Fibroblast of lung (primary cell): ENCODE results near the gene TLCD1. TPM values are rescaled to one million over a fixed set of nuclear protein-coding genes. Genes with fewer than 3 reads are reported as not detected.

ENCODE experiments used
- DNase-seq, 2 donors: peaks; one replicate each; pipeline versions ENCODE4 v3.0.0 to v3.0.0-alpha.2; 2010; ENCODE audit warnings: low read depth in 2 of 2
- H2AFZ ChIP-seq: 2 replicates; pipeline ENCODE4 v1.5.1; 2012; ENCODE audit warnings: low read length, control low read depth, inconsistent platforms
- H3K27ac ChIP-seq: 2 replicates; pipeline ENCODE4 v1.5.1; 2011; ENCODE audit warnings: low read length, control low read depth; ENCODE audit not compliant: insufficient read depth
- H3K27me3 ChIP-seq: 2 replicates; pipeline ENCODE4 v1.5.1; 2011; ENCODE audit warnings: mild to moderate bottlenecking, low read length; ENCODE audit not compliant: control insufficient read depth, insufficient read depth
- H3K36me3 ChIP-seq: 2 replicates; pipeline ENCODE4 v1.5.1; 2011; ENCODE audit warnings: low read length; ENCODE audit not compliant: control insufficient read depth, insufficient read depth
- H3K4me1 ChIP-seq: 2 replicates; pipeline ENCODE4 v1.5.1; 2011; ENCODE audit warnings: low read length; ENCODE audit not compliant: control insufficient read depth, insufficient read depth; ENCODE audit errors: extremely low read depth
- H3K4me2 ChIP-seq: 2 replicates; pipeline ENCODE4 v1.5.1; 2011; ENCODE audit warnings: low read length, control low read depth; ENCODE audit not compliant: insufficient read depth; ENCODE audit errors: extremely low read depth
- H3K4me3 ChIP-seq, 4 experiments: fragments of 200-600 bp in 1 of 4; sonication (generic) in 1 of 4; replicated peaks in 1 of 4; 2 replicates each; pipeline ENCODE4 v1.5.1; 2011 to 2016; ENCODE audit warnings: low read length in 4 of 4, low read depth in 3 of 4, mild to moderate bottlenecking in 3 of 4, control low read depth in 2 of 4, inconsistent platforms in 1 of 4, mixed read lengths in 1 of 4; ENCODE audit not compliant: insufficient read depth in 1 of 4; ENCODE audit errors: control extremely low read depth in 1 of 4
- H3K79me2 ChIP-seq: 2 replicates; pipeline ENCODE4 v1.5.1; 2012; ENCODE audit warnings: mild to moderate bottlenecking, low read length, inconsistent platforms; ENCODE audit not compliant: control insufficient read depth, insufficient read depth
- H3K9ac ChIP-seq: 2 replicates; pipeline ENCODE4 v1.5.1; 2011; ENCODE audit warnings: mild to moderate bottlenecking, low read length, control low read depth; ENCODE audit not compliant: insufficient read depth
- H3K9me3 ChIP-seq: 2 replicates; pipeline ENCODE4 v1.5.1; 2012; ENCODE audit warnings: low read depth, low read length; ENCODE audit not compliant: control insufficient read depth, insufficient read depth
- H4K20me1 ChIP-seq: 2 replicates; pipeline ENCODE4 v1.5.1; 2011; ENCODE audit warnings: low read length; ENCODE audit not compliant: control insufficient read depth, insufficient read depth; ENCODE audit errors: extremely low read depth
- CTCF ChIP-seq, 2 donors: IDR thresholded peaks in 1 of 2; conservative IDR thresholded peaks in 1 of 2; 1 replicate in 1 of 2; 2 replicates in 1 of 2; pipeline ENCODE4 v1.5.1; 2011 to 2012; ENCODE audit warnings: low read length in 2 of 2, control low read depth in 1 of 2, inconsistent platforms in 1 of 2, low read depth in 1 of 2, mild to moderate bottlenecking in 1 of 2
- EZH2 ChIP-seq: IDR thresholded peaks from 2 replicates; pipeline ENCODE4 v1.5.1; 2012; ENCODE audit warnings: low read length, control low read depth, mild to moderate bottlenecking; ENCODE audit errors: missing control alignments
- polyA minus RNA-seq: library from RNA; depleted of rRNA, polyadenylated mRNA; stranded (reverse); fragments of >200 nt; gene quantifications from 2 replicates; pipeline ENCODE4 v1.2.3, GENCODE V29; 2011; ENCODE audit warnings: low replicate concordance
- polyA plus RNA-seq, 2 donors: library from polyadenylated mRNA; depleted of rRNA in 1 of 2; stranded (reverse) in 1 of 2; unstranded in 1 of 2; fragments of >200 nt; gene quantifications; 2 replicates each; pipeline ENCODE4 v1.2.1, GENCODE V29; 2011 to 2012; ENCODE audit warnings: missing spikeins in 1 of 2
- total RNA-seq: library from RNA; depleted of rRNA; stranded (reverse); fragments of >200 nt; gene quantifications from 2 replicates; pipeline ENCODE4 v1.2.1, GENCODE V29; 2014

TLCD1 gene, protein sequence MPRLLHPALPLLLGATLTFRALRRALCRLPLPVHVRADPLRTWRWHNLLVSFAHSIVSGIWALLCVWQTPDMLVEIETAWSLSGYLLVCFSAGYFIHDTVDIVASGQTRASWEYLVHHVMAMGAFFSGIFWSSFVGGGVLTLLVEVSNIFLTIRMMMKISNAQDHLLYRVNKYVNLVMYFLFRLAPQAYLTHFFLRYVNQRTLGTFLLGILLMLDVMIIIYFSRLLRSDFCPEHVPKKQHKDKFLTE
- total RNA-seq (4.1 and 6.6 TPM in 2 replicates), polyA plus RNA-seq (10.8 and 11.5 TPM in 2 replicates), polyA minus RNA-seq (19.7 and 27.4 TPM in 2 replicates)
- polyA plus RNA-seq (2012) = 9.7 and 11.9 TPM in 2 replicates

DNA sequence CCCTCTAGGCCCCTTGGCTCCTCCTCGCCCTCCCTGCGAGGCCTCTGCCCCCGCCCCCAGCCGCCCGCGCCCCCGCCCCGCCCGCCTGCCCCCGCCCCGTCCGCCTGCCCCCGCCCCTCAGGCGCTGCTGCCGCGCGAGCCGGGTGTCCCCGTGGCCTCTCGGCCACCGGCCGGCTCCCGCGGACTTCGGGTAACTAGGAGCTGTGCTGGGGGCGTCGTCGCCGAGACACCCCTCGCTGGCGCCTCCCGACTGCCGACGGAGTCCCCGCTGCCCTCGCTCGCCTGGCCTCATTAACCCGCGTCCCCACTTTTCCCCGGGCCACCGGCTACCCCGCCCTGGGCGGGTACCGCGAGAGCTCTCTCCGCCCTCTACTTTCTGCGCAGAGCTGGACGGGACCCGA, at the start of gene TLCD1:
TSS of gene TLCD1 (minus strand) at position 8 of the 401 bp plus-strand sequence. CDS start 136 bp downstream, outside the sequence.
- Histone ChIP-seq H3K79me2 (peaks cover 21% of the 10 kb centered on the region), H3K27me3 (no peaks in the 10 kb centered on the region), H3K36me3 (peaks cover 8% of the 10 kb centered on the region), H3K4me3 (peak within 1 kb of the TSS; percentile 66 to 78 (median 74)), H4K20me1 (no peaks in the 10 kb centered on the region), H2AFZ (peak within 1 kb of the TSS; percentile 70), H3K27ac (peak within 1 kb of the TSS; percentile 68), H3K9me3 (no peaks in the 10 kb centered on the region), H3K4me1 (peaks cover 17% of the 10 kb centered on the region), H3K9ac (peak within 1 kb of the TSS; percentile 61), H3K4me2 (peak within 1 kb of the TSS; percentile 95)
- DNase-seq = peak; percentile 57 to 58
- TF ChIP-seq CTCF (conservative IDR thresholded peaks at IDR 0.05 in 1 of 2, IDR thresholded peaks at IDR 0.05 in 1 of 2; ENCODE audit: low read depth in 1 of 2, low read length in 2 of 2) = no peak
- TF ChIP-seq EZH2 = no peak

GRCh38 chr17:28774206-28774605, 48.2 kb upstream of the TLCD1 start:
- no peak for DNase-seq
- no peak overlapping the region for H3K4me3 ChIP-seq
- no peak overlapping the region for H3K27ac ChIP-seq
- H3K79me2 ChIP-seq = peaks cover 7% of the 10 kb centered on the region
- no peak for TF ChIP-seq EZH2
- no peak for TF ChIP-seq CTCF (conservative IDR thresholded peaks at IDR 0.05 in 1 of 2, IDR thresholded peaks at IDR 0.05 in 1 of 2; ENCODE audit: low read depth in 1 of 2, low read length in 2 of 2)
- no peaks in the 10 kb centered on the region for H3K4me1 ChIP-seq
- no peak overlapping the region for H3K4me2 ChIP-seq
- no peaks in the 10 kb centered on the region for H4K20me1 ChIP-seq
- no peak overlapping the region for H2AFZ ChIP-seq
- H3K9me3 ChIP-seq = no peaks in the 10 kb centered on the region
- H3K27me3 ChIP-seq = no peaks in the 10 kb centered on the region
- H3K9ac ChIP-seq = no peak overlapping the region
- no peaks in the 10 kb centered on the region for H3K36me3 ChIP-seq

DNA sequence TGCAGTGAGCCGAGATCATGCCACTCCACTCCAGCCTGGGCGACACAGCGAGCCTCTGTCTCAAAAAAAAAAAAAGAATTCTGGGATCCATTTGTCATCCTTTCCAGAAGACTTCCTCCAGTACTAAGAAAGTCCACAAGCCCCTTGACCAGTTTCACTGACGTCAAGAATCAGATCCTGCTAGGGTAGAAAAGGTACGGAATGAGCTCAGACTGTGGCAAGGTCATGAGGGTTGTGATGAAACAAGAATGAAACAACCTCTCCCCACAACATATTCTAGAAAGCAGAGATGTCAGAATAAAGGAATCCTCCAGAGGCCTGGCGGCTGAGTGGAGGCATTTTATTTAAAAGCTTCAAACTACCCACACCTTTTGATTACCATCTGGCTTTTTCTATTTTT, 47.7 kb upstream of the TLCD1 start:
- Histone ChIP-seq H3K79me2 (peaks cover 3% of the 10 kb centered on the region), H3K4me2 (no peak overlapping the region), H3K27ac (no peak overlapping the region), H3K9ac (no peak overlapping the region), H4K20me1 (no peaks in the 10 kb centered on the region), H3K36me3 (no peaks in the 10 kb centered on the region), H3K9me3 (no peaks in the 10 kb centered on the region), H3K4me3 (no peak overlapping the region), H3K4me1 (no peaks in the 10 kb centered on the region), H2AFZ (no peak overlapping the region), H3K27me3 (no peaks in the 10 kb centered on the region)
- TF ChIP-seq EZH2 = no peak
- no peak for TF ChIP-seq CTCF (conservative IDR thresholded peaks at IDR 0.05 in 1 of 2, IDR thresholded peaks at IDR 0.05 in 1 of 2; ENCODE audit: low read depth in 1 of 2, low read length in 2 of 2)
- no peak for DNase-seq
